ENCODE measurements around the gene ITFG2.

Gene ITFG2

DNA sequence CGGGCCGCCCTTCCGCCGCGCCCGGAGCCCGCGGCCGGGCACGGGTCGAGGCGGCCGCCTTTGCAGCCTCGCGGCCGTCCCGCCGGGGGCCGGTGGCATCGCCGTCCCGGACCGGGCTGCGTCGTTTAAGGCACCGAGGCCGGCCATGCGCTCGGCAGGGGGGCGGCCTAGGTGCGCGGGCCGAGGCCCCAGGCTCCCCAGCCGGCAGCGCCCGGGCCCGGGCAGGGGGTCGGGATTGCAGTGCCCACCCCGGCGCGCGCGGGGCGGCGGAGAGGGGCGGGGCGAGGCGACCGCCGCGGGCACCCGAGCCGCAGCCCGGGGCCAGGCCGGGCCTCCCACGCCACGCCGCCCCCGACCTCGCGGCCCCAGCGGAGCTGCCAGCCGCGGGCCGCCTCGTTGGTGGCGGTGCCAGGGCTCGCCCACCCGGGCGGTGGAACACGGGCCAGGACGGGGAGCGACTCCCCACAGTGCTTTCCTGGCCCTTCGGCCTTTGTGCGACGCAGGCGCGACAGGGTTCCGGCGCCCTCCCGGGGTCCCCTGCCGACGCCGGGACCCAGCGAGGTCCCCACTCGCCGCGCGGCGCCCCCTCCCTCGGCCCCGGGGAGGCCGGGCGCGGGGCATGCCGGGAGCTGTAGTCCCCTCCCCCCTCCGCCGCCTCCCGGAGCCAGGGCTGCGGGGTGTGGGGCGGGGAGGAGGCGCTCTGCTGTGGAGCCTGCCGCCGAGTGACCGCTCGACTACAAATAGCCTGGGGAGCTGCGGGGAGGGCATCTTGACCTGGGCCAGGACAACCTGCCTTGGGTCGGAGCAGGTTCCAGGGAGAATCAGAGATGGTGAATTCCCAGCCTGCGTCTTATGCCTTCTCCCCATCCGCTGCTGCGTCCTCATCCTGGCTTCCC lies 16.9 kb upstream of the ITFG2 start:
- peak; percentile 53 for DNase-seq (ENCODE audit: low read depth)

DNA sequence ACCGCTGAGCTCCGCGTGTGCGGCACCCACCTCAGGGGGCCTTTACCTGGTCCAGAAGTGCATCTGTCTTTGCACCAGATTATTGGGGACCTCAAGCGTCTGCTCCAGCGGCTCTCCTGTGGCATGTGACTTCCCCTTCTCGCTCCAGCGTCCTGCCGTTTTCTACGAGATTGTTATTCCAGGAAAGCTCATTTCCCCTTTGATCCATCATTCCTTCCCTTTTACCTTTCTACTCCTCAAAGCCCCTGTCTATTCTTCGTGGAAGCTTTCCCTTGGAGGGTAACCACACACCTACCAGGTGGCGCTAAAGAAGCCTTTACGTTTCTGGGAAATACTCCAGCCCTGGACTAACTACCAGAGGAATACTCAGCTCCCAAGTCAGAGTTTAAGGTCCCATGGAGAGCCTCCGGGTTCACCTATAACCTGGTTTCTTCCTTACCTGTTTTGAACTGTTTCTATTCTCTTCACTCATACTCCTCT lies 16.2 kb upstream of the ITFG2 start:
- DNase-seq (ENCODE audit: low read depth), result no peak

DNA sequence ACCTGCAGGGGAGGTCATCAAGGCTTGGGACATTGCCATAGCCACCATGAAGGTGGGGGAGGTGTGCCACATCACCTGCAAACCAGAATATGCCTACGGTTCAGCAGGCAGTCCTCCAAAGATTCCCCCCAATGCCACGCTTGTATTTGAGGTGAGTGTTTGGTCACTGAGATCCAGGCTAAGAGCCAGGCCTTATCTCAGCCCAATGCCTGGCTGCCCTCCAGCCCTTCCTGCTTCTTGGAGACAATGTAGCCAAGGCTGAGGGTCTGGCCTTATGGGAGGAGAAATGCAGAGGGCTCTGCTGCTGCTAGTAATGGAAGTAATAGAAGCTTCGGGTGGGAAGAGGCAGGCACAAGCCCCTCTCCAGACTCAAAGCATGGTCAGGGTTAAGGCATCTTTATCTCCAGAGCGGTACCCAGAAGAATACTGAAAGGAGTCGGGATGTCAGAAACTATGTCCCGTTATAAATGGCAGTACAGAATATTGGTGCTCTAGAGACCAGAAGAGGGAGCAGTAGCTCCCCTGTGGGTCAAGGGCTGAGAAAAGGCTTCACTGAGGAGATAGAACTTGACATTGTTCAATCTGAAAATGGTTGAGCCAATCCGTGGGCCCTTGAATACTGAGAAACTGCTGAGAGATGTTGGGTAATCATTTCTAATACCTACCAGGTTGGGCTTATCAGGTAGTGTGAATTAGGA lies 14.6 kb upstream of the ITFG2 start:
- no peak for DNase-seq (ENCODE audit: low read depth)

DNA sequence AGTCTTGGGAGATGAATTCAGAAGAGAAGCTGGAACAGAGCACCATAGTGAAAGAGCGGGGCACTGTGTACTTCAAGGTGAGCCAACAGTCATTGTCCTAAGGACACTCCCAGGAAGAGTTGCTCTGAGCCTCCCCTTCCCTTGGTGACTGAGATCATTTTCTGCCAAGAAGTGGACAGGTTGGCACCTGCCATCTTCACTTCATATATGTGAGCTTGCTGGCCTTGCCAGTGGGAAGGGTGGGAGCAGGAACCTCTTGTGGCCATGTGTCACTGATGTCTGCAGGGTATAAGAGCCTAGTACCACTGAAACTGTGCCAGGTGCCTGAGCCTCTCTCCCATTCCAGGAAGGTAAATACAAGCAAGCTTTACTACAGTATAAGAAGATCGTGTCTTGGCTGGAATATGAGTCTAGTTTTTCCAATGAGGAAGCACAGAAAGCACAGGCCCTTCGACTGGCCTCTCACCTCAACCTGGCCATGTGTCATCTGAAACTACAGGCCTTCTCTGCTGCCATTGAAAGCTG lies 12.4 kb upstream of the ITFG2 start:
- DNase-seq (ENCODE audit: low read depth), result no peak

DNA sequence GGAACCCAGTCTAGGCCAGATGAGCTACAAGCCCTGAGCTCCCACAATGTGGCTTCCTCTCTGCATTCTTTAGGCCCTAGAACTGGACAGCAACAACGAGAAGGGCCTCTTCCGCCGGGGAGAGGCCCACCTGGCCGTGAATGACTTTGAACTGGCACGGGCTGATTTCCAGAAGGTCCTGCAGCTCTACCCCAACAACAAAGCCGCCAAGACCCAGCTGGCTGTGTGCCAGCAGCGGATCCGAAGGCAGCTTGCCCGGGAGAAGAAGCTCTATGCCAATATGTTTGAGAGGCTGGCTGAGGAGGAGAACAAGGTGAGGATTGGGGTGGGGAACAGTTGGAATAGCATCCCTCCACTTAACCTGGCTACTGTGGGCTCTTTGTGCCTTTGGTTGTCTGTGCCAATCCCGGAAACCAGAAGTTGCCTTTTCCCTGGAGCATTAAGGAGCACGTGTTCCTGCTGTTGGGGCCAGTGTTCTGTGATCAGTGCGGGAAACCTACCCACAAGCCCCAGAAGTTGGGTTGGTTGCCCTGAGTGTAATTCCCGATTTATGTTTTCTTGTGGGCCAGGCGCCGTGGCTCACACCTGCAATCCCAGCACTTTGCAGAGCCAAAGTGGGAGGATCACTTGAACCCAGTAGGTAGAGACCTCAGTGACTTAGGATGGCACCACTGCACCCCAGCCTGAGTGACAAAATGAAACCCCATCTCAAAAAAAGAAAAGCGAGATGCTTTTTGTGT lies 11.3 kb upstream of the ITFG2 start:
- DNase-seq (ENCODE audit: low read depth), result no peak

DNA sequence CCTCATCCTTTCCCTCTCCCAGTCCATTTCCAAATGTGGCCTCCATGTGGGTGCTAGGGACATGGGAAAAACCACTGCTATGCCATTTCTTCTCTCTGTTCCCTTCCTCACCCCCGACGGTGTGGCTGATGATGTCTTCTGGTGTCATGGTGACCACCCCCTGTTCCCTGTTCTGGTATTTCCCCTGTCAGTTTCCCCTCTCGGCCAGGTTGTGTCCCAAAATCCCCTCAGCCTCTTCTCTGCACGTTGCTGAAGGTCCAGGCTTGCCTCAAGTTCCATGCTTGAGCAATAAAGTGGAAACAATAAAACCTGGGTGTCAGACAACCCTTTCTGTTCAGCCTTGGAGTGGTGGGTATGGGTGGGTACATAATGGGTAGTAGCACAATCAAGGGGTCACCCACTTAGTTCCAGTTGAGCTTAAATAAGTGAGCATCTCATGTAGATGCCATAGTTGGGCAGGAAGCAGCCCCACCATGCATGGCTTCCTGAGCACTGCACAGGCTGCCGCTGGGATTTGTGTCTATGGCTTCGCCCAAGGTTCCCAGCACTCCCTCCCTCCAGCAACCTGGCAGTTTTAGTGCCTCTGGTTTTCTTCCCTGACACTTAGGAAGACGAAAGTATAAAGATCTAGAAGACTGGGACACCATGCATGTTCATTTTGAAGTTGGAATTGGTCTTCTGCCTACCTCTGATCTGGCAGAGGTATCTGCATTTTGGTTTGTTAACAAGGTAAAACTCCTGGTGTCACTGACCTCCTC lies 8.7 kb upstream of the ITFG2 start:
- DNase-seq (ENCODE audit: low read depth), result no peak

DNA sequence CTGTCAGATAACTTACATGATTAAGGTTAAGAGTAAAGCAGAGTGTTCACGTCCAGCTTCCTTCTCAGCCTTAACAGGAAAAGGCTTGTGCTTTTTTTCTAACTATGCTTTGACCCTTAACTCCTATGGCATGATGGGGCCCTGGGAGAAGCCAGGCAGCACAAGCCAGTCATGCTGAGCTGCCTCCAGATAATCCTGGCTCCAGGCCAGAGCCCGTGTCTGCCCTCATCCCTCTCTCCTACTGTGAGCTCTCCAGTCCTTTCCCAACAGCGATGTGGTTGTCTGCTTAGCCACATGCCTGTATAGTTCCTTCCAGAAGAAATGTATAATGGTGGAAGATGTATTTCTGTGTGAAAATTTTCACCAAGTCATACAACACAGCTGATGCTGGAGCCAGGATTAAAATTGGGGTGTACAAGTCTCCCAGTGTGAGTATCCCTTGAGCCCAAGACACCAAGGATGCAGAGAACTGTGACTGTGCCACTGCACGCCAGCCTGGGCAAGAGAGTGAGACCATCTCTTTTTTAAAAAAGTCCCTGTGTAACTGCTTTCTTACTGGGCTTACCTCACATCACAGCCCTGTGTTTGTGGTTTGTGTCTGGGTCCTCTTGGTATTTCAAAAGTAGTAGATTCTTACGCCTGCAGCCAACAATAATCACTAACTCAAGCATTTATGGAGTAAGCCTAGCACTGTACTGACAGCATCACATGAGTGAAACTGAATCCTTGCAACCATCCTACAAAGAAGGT lies 7.9 kb upstream of the ITFG2 start:
- DNase-seq (ENCODE audit: low read depth), result no peak

DNA sequence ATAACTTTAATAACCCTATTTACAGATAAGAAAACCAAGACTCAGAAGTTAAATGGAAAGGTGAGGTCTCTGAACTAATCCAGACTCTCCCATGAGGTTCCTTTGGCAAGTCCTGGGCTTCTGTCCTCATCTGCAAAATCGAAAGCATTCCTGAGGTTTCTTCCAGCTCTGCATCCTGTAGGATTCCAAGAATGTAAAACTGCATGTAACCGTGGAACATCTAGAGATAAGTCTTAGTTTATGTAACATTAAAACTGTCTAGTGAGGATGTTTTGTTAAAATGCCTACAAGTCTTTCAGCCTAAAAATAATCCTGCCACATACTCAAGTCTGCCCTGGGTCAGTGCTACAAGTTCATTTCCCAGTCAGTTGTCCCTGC lies 7.3 kb upstream of the ITFG2 start:
- DNase-seq (ENCODE audit: low read depth), result no peak

DNA sequence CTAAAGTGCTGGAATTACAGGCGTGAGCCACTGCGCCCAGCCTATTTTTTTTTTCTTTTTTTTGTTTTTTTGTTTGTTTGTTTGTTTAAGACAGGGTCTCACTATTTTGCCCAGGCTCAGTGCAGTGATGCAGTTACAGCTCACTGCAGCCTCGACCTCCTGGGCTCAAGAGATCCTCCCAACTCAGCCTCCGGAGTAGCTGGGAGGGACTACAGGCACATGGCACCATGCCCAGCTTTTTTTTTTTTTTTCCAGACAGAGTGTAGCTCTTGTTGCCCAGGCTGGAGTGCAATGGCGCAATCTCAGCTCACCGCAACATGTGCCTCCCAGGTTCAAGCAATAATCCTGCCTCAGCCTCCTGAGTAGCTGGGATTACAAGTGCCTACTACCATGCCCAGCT lies 5.8 kb upstream of the ITFG2 start:
- DNase-seq (ENCODE audit: low read depth), result no peak

DNA sequence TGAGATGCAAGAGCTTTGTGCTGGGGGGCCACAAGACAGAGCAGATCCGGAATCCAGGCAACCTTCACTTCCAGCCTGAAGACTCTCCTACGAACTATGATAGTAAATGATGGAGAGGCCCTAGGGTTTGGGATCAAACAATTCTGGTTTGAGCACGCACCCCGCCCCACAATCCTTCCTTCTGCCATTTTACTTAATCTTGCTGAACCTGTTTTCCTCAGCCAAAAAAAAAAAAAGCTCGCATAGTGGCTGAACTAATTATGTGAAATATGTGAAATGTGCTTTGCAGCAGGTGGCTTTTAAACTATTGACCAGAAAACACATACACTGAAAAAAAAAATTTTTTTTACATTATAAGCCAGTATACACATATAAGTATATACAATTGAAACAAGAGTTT lies 667 bp upstream of the ITFG2 start:
- no peak for DNase-seq (ENCODE audit: low read depth)

DNA sequence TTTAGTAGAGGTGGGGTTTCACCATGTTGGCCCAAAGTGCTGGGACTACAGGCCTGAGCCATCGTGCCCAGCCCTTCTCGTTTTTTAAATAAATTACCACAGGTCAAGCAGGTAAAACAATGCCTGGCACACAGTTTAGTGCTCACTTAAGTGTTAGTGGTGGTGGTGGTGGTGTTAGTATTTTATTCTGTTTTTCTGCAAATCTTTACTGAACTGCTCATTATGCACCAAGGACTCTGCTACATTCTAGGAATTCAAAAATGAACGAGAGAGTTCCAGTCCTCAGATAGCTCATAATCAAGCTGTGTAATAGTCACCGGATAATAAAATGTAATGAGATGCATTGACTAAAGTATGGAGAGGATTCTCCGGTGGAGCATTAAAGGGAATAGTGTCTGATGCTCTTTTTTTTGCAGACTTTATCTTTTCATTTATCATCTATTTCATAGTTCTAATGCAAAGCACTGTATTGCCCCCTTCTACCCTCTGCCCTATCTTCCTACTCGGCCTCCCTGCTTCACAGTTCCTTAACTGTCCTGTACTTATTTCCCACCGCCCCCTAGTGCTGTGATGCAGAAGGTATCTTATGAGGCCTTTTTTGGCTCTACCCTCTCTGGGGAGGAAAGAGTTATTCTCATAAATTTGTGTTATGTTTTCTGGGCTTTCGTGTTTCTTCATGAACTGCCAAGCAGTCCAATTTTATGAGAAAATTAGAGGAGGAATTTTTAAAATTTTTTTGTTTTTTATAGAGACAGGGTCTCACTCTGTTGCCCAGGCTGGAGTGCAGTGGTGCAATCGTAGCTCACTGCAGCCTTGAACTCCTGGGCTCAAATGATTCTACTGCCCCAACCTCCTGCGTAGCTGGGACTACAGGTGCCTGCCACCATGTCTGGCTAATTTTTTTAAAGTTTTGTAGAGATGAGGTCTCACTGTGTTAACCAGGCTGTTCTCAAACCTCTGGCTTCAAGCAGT lies 1.0 kb downstream of the ITFG2 start:
- no peak for DNase-seq (ENCODE audit: low read depth)

DNA sequence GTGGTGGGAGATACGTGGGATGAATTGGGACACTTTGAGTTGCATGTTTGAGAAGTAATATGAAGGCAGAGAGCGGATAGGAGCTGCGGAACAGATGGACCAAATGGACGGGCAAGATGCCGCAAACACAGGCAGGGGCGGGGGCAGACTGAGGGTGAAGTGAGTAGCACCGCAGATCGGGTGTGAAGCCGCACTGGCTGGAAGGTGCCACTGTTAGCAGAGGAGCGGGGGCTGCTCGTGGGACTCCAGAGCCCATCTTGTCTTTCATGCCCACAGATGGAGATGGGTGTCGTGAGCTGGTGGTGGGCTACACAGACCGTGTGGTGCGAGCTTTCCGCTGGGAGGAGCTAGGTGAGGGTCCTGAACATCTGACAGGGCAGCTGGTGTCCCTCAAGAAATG lies 7.3 kb downstream of the ITFG2 start:
- no peak for DNase-seq (ENCODE audit: low read depth)

DNA sequence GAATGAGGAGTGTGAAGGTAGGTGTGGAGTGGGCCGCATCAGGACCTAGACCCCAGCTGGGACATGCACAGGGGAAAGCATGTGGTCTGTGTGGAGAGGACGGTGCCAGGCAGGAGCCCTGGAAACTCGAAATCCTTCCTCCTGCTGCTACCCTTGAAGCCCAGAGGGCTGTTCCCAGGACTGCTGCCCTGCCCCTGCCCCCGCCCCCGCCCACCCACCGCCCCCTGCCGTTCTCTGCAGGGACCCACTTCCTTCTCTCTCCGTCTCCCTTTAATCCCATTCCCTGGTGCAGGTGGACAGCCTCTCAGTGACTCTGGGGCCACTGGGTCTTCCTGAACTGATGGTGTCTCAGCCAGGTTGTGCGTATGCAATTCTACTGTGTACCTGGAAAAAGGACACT lies 8.0 kb downstream of the ITFG2 start:
- no peak for DNase-seq (ENCODE audit: low read depth)

DNA sequence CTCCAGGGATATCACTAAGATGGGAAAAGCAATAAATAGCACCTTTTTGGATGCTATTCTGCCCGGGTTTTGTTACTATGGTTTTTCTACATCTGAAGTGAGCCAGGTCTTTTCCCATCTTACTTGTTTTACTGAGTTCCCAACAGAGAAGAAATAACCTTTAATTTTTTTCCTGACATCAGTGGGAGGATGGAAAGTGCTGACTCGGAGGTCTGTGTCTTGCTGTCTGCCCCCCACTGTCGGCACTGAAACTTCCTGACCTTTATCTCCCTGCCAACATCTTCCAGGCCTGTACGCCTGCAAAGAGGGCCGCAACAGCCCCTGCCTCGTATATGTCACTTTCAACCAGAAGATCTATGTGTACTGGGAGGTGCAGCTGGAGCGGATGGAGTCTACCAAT lies 11.0 kb downstream of the ITFG2 start:
- DNase-seq (ENCODE audit: low read depth), result no peak

DNA sequence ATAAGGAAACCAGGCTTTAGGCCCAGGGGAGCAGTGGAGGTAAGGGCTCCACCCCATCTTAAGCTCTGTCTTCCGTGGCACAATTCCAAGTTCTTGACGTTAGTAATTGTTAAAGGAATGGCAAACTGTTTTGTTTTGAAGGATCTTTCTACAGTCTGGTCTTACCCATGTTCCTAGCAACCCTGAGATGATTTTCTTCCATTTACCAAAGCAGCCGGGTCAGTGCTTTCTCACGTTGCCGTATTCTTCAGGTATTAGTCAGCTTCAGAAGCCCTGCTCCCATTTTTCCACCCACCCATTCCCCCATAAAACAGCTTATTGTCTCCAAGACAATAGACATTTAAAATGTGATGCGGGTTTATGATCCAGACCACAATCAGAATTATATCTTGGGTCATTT lies 12.1 kb downstream of the ITFG2 start:
- DNase-seq (ENCODE audit: low read depth), result no peak

DNA sequence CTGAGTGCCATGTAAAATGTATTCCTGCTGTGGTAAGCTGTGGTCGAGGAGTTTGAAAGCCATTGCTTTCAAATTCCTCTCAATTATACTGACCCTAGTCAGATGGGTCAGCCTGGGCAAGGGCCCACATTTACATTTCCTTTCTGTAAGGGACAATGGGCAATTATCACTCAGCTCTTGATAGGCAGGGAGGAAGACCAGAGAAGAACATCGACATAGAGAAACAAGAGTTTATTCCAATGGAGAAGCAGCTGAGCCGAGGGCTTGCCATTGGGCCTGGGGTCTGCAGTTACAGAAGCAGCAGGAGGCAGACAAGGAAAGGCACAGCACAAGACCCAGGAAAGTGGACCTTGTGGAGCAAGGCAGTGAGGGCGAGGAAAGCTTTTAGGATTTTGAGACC lies 12.7 kb downstream of the ITFG2 start:
- DNase-seq (ENCODE audit: low read depth), result no peak

DNA sequence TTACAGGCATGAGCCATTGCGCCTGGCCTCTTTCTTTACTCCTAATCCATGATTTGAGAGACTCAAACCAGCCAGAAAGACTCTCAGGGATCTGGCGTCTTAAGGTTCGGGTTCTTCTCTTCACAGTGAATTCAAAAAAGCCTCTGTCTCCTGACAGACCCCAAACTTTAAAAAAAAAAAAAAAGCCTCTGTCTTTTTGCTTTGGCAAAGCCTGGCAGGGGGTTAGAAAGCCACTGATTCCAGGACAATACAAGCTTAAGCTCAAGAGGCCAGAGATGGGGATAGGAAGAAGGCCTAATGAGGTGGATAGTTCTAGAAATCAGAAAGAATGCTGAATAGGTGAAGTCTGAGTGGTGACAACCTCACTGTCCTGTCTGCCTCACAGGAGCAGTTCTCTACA lies 13.6 kb downstream of the ITFG2 start:
- no peak for DNase-seq (ENCODE audit: low read depth)

DNA sequence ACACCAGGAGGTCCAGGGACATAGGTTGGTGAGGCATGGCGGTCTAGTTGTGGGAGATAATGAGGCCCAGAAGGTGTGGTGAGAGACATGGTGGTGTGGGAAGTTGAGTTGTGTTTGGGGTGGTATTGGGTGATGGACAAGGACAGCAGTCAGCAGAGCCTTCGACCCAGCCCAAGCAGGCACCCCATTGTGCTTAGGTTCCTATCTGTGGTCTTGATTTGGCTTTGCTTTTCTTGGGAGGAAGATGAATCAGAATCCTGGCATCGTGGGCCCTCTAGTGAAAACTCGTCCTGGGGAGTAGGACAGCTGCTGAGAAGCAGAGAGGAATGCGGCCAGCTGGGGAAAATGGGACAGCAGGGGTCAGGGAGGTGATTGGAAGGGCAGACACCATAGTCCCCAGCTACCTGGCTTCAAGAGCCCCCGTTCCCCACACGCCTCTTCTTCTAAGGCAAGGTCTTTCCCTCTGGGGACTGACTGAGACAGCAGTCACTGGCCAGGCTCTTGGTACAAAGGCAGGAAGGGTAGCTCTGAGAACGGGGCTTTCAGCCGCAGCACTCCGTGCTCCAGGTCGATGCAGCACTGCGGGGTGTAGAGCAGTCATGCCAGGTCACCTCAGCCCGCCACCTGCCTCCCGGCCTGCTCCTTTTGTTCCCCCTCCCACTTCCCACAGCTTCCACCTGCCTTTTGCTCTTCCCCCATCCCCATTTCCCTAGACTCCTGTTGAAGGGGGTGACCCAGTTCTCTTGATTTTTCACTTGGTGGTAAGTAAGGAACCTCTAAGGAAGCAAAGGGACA lies 14.4 kb downstream of the ITFG2 start:
- DNase-seq (ENCODE audit: low read depth), result no peak

DNA sequence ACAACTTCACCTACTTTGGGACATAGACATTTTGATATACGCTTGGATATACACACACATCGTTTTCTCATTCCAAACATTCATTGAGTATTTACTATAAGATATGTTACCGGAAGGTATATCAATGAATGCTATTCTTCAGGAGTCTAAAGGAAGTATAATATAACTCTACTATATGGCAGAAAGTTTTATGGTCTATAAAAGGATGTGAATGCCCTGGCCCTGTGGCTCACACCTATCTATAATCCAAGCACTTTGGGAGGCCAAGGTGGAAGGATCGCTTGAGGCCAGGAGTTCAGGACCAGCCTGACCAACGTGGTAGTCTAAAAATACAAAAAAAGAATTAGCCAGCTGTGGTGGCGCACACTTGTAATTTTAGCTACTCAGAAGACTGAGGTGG lies 16.8 kb downstream of the ITFG2 start:
- no peak for DNase-seq (ENCODE audit: low read depth)
